NCI-H510A (cell line): ENCODE results near the gene CCNF.
"Not testable (repeated sequence)": the region's sequence is repeated elsewhere in the genome, so short reads cannot be mapped to it uniquely, and the experiment has no call there.

Experiments
- DNase-seq: peaks from one replicate; lab custom pipeline; 2025; lab: John Stamatoyannopoulos, UW

Gene CCNF

GRCh38 chr16:2471653-2472487 is 42.6 kb downstream of the CCNF start:
- DNase-seq = no peak

GRCh38 chr16:2472488-2472864 is 43.2 kb downstream of the CCNF start:
- no peak for DNase-seq

- no peak for DNase-seq
Observed at GRCh38 chr16:2472885-2473445, 43.7 kb downstream of the CCNF start.

- no peak for DNase-seq
Observed at GRCh38 chr16:2473446-2473926, 44.2 kb downstream of the CCNF start.

GRCh38 chr16:2473999-2474876 is 45.0 kb downstream of the CCNF start:
- DNase-seq = no peak

- peak; percentile 64 for DNase-seq
Observed at GRCh38 chr16:2474877-2475412, 45.7 kb downstream of the CCNF start, which contains the start of gene TBC1D24. Gene TBC1D24, plus strand, starts transcription at chr16:2475127. Its CDS starts 21,022 bp downstream, at chr16:2496149.

- no peak for DNase-seq
Observed at GRCh38 chr16:2475413-2476344, 46.4 kb downstream of the CCNF start.

GRCh38 chr16:2476345-2476720 is 47.1 kb downstream of the CCNF start:
- DNase-seq = no peak

- DNase-seq = no peak
Observed at GRCh38 chr16:2476741-2477140, 47.5 kb downstream of the CCNF start.

GRCh38 chr16:2477327-2477726 is 48.1 kb downstream of the CCNF start:
- no peak for DNase-seq

- no peak for DNase-seq
Observed at GRCh38 chr16:2478279-2478678, 49.0 kb downstream of the CCNF start.

- not testable (repeated sequence) for DNase-seq
Observed at GRCh38 chr16:2479996-2480395, 50.7 kb downstream of the CCNF start.

GRCh38 chr16:2480948-2481347 is 51.7 kb downstream of the CCNF start:
- DNase-seq = no peak

- no peak for DNase-seq
Observed at GRCh38 chr16:2481676-2482075, 52.4 kb downstream of the CCNF start.

GRCh38 chr16:2482249-2482648 is 53.0 kb downstream of the CCNF start:
- DNase-seq = no peak

GRCh38 chr16:2482708-2483534 is 53.7 kb downstream of the CCNF start:
- no peak for DNase-seq

GRCh38 chr16:2483939-2484897 is 55.0 kb downstream of the CCNF start:
- DNase-seq = no peak

- no peak for DNase-seq
Observed at GRCh38 chr16:2484898-2485508, 55.8 kb downstream of the CCNF start.
